Measurements from ENCODE around the gene RING1.

Gene RING1

DNA sequence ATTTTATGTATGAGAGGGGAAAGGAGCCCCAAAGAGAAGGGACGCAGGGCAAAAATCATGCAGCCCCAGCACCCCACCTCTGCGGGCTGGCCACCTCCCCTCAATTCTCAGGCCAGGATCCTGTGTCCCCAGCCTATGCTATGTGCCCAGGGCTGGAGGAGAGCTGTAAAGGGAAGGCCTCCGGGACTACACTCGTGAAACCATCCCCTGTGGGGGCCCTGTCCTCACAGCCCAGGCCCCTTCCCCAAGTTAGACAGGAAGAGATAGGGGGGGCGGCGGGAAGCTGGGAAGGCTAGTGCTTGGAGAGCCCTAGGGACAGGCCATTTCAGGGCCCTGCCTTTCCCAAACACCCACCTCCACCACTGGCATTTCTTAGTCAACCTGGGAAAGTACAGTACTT, 14.7 kb upstream of the RING1 start:
- DNase-seq: no peak

GRCh38 chr6:33194431-33194979, 13.8 kb upstream of the RING1 start:
- DNase-seq: no peak

- no peak for DNase-seq
Measured at GRCh38 chr6:33195304-33196165, 12.8 kb upstream of the RING1 start.

GRCh38 chr6:33197431-33198048, 10.8 kb upstream of the RING1 start:
- no peak for DNase-seq

- no peak for DNase-seq
Measured at GRCh38 chr6:33198159-33198852, 10.0 kb upstream of the RING1 start.

- no peak for DNase-seq
Measured at GRCh38 chr6:33198853-33199436, 9.4 kb upstream of the RING1 start.

- no peak for DNase-seq
Measured at GRCh38 chr6:33199687-33200218, 8.5 kb upstream of the RING1 start.

DNA sequence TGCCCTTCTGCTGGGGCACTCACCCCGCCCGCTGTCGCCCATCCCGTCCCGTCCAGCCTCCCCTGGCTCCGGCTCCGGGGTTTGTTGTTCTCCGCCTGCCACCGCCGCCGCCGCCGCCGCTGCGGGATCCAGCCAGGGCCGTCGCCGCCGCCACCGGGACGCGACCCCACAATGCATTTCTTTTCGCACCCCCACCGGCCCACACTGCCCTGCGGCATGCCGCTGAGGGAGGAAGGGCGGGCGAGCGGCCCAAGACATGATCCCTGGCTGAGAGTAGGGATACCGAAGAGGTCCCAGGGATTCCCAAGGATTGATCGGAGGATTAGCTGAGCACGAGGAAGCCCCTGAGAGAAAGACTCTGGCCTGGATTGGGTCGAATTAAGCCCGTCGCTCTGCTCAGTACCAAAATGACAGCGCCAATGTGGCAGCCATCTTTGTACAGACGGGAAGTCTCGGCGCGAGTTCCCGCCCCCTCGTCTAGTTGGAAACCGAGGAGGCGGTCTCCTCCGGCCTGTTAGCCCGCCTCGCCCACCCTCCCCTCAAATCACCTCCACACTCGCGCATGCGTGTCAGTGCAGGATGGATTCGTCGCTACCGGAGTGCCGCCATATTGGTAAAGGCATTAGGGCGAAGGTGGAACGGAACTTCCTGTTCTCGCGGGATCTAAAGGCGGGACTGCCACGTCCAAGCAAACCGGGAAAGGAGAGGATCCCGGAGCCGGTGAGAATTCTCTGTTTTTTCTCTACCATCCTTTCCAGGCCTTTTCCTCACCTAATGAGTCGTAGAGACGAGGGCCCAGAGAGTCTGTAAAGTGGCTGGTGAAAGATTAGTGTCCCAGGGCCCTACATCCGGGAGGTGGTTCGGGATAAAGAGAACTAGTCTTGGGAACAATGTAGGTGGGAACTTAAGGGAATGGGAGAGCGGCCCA, 7.8 kb upstream of the RING1 start, which contains the start of the genes RXRB and SLC39A7:
RXRB (minus strand) TSS at position 447 of the 928 bp plus-strand sequence; CDS start at position 258, 189 bp downstream.
SLC39A7 (plus strand) TSS at position 649 of the 928 bp plus-strand sequence. CDS start 379 bp downstream, outside the sequence.
- DNase-seq: peak; percentile 93

GRCh38 chr6:33201147-33201545, 7.2 kb upstream of the RING1 start:
- DNase-seq: no peak

GRCh38 chr6:33201935-33202334, 6.4 kb upstream of the RING1 start:
- DNase-seq: no peak

- DNase-seq: no peak
Measured at GRCh38 chr6:33202799-33203198, 5.5 kb upstream of the RING1 start.

DNA sequence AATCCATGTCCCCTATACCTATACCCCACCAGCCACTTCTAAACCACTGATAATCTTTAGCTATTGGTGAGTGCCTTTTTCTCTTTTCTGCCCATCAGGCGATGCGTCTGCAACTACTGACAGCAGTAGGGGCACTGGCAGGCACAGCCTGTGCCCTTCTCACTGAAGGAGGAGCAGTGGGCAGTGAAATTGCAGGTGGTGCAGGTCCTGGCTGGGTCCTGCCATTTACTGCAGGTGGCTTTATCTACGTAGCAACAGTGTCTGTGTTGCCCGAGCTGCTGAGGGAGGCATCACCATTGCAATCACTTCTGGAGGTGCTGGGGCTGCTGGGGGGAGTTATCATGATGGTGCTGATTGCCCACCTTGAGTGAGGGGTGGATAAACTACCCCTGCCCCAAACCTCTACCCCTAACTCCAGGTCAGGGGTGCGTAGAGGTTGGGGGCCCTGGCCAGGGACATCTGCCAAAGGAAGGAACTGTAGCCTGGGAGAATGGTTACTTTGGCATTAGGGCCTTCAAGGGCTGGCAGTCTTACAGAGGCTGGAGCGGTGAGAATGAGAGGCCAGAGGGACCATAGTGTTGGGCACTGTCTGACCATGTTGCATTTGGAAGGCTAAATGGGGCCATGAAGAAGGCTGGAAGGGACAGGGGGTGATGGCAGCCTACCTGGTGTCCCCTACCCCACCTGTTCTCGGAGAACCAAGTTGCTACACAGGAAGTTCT, 4.7 kb upstream of the RING1 start:
- DNase-seq: no peak

DNA sequence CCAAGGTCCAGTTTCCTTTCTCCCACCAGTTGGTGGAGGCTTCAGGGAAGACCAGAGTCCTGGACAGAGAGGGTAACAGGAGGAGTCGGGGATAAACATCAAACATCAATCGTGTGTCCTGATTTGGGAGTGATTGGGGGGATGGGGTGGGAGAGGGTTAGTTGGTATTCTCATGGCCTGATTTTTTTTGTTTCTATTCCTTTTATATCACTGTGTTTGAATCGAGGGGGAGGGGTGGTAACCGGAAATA, 4.2 kb upstream of the RING1 start:
- DNase-seq: no peak

DNA sequence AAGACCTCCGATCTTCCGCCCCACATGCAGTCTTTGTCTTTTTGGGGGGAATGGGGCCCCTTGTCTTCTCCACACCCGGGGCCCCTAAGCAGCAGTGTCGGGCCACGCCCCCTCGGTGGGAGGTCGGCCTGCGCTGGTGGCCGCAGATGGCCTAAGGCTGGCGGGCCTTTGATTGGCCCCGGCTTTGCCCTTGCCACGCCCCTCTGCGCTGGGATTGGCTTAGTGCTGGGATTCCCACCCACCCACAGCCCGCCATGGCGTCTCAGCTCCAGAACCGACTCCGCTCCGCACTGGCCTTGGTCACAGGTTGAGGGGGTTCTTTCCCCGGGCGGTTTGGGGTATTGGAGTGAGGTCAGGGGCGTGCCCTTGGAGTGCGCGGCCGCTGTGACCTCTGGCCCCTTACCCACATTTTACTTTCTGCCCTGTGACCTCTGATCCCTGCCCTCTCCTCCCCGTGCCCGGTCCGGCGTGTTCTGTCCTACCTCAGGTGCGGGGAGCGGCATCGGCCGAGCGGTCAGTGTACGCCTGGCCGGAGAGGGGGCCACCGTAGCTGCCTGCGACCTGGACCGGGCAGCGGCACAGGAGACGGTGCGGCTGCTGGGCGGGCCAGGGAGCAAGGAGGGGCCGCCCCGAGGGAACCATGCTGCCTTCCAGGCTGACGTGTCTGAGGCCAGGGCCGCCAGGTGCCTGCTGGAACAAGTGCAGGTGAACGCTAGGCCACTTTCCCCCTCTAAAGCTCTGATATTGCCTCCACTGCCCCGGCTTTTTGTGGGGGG, 3.7 kb upstream of the RING1 start, which contains the start of gene HSD17B8:
HSD17B8 (plus strand) TSS at position 241 of the 776 bp plus-strand sequence; CDS start at position 255, 14 bp downstream.
- peak; percentile 87 for DNase-seq

DNA sequence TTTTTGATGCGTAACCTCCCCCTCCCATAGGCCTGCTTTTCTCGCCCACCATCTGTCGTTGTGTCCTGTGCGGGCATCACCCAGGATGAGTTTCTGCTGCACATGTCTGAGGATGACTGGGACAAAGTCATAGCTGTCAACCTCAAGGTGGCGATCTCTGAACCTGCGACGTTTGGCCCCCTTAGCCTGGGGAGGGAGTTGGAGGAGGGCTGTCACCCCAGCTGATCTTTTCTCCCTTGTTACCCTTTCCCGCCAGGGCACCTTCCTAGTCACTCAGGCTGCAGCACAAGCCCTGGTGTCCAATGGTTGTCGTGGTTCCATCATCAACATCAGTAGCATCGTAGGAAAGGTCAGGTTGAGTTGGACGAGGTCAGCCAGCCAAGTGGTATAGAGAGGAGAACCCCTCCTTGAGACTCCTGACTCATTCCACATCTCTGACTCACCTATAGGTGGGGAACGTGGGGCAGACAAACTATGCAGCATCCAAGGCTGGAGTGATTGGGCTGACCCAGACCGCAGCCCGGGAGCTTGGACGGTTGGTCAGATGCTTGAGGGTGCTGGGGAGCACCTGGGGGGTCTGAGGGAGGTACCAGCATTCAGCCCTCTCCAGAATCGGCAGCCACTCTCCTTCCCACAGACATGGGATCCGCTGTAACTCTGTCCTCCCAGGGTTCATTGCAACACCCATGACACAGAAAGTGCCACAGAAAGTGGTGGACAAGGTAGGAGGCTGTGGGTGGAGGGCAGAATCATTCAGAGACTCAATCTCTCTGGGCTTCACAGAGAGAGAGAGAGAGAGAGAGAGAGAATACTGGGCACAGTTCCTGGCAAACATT, 2.9 kb upstream of the RING1 start:
- DNase-seq: peak; percentile 44

- DNase-seq: no peak
Measured at GRCh38 chr6:33206027-33206863, 2.1 kb upstream of the RING1 start.

GRCh38 chr6:33206864-33207551, 1.3 kb upstream of the RING1 start:
- no peak for DNase-seq
